Measurements from ENCODE around the gene IGFBP5.

The IGFBP5 gene

GRCh38 chr2:216687111-216687510 lies 8.2 kb downstream of the IGFBP5 start:
- DNase-seq: no peak

GRCh38 chr2:216685327-216685875 lies 9.9 kb downstream of the IGFBP5 start:
- DNase-seq: no peak

- DNase-seq: no peak
Measured at GRCh38 chr2:216683846-216684245, 11.5 kb downstream of the IGFBP5 start.

- no peak for DNase-seq
Measured at GRCh38 chr2:216681683-216682082, 13.7 kb downstream of the IGFBP5 start.

GRCh38 chr2:216680951-216681629 lies 14.3 kb downstream of the IGFBP5 start:
- DNase-seq: no peak

GRCh38 chr2:216679658-216680024 lies 15.7 kb downstream of the IGFBP5 start:
- DNase-seq: no peak

- no peak for DNase-seq
Measured at GRCh38 chr2:216678813-216679657, 16.3 kb downstream of the IGFBP5 start.

GRCh38 chr2:216678098-216678465 lies 17.3 kb downstream of the IGFBP5 start:
- DNase-seq: no peak

GRCh38 chr2:216677439-216678097 lies 17.8 kb downstream of the IGFBP5 start:
- DNase-seq: no peak

- DNase-seq: no peak
Measured at GRCh38 chr2:216676630-216677029, 18.7 kb downstream of the IGFBP5 start.

GRCh38 chr2:216674376-216674775 lies 21.0 kb downstream of the IGFBP5 start:
- no peak for DNase-seq

GRCh38 chr2:216673609-216674008 lies 21.7 kb downstream of the IGFBP5 start:
- no peak for DNase-seq

GRCh38 chr2:216673021-216673420 lies 22.3 kb downstream of the IGFBP5 start:
- DNase-seq: no peak

GRCh38 chr2:216672466-216672865 lies 22.9 kb downstream of the IGFBP5 start:
- no peak for DNase-seq

- no peak for DNase-seq
Measured at GRCh38 chr2:216671791-216672343, 23.5 kb downstream of the IGFBP5 start.

GRCh38 chr2:216671081-216671411 lies 24.3 kb downstream of the IGFBP5 start:
- DNase-seq: no peak

- DNase-seq: no peak
Measured at GRCh38 chr2:216670266-216671080, 24.9 kb downstream of the IGFBP5 start.

- peak; percentile 62 for DNase-seq
Measured at GRCh38 chr2:216666461-216667233, 28.7 kb downstream of the IGFBP5 start.

- no peak for DNase-seq
Measured at GRCh38 chr2:216665717-216666116, 29.6 kb downstream of the IGFBP5 start.

GRCh38 chr2:216665242-216665641 lies 30.1 kb downstream of the IGFBP5 start:
- no peak for DNase-seq

- peak; percentile 28 for DNase-seq
Measured at GRCh38 chr2:216664593-216665034, 30.7 kb downstream of the IGFBP5 start.

GRCh38 chr2:216663846-216664245 lies 31.5 kb downstream of the IGFBP5 start:
- DNase-seq: no peak

All from kidney glomerular epithelial cell (primary cell).